ENCODE results near the gene PIK3AP1. TPM values are rescaled to one million over a fixed set of nuclear protein-coding genes. Genes with fewer than 3 reads are reported as not detected.

Gene PIK3AP1
- total RNA-seq, 4 donors from 2014 or later: 17.5 to 64.4 (median 23.7) TPM

GRCh38 chr10:96663797-96664196, 56.5 kb downstream of the PIK3AP1 start:
- TF ChIP-seq, protein P1, sequence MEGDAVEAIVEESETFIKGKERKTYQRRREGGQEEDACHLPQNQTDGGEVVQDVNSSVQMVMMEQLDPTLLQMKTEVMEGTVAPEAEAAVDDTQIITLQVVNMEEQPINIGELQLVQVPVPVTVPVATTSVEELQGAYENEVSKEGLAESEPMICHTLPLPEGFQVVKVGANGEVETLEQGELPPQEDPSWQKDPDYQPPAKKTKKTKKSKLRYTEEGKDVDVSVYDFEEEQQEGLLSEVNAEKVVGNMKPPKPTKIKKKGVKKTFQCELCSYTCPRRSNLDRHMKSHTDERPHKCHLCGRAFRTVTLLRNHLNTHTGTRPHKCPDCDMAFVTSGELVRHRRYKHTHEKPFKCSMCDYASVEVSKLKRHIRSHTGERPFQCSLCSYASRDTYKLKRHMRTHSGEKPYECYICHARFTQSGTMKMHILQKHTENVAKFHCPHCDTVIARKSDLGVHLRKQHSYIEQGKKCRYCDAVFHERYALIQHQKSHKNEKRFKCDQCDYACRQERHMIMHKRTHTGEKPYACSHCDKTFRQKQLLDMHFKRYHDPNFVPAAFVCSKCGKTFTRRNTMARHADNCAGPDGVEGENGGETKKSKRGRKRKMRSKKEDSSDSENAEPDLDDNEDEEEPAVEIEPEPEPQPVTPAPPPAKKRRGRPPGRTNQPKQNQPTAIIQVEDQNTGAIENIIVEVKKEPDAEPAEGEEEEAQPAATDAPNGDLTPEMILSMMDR (IDR thresholded peaks at IDR 0.05; ENCODE audit: low read depth): no peak

DNA sequence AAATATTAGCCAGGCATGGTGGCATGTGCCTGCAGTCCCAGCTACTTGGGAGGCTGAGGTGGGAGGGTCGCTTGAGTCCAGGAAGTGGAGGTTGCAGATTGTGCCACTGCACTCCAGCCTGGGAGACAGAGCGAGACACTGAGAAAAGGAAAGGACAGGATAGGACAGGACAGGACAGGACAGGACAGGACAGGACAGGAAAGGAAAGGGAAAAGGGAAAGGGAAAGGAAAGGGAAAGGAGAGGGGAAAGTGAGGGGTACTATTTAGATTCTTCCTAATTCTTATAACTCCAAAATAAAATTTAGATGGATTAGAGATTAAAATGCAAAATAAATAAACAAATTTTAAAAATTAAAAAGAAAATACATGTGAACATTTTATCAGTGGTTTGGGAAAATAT, 58.7 kb downstream of the PIK3AP1 start:
- TF ChIP-seq, protein P1 (IDR thresholded peaks at IDR 0.05; ENCODE audit: low read depth): no peak

DNA sequence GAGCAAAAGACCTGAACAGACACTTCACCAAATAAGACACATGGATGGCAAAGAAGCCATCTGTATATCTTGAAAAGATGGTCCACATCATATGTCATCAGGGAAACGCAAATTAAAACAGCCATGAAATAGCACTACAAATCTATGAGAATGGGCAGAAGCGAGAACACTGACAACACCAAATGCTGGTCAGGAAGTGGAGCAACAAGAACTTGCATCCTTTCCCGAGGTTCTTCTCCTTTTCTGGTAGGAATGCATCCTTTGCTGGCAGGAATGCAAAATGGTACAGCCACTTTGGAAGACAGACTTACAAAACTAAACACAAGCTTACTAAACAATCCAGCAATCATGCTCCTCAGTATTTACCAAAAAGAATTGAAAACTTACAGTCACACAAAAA, 60.0 kb downstream of the PIK3AP1 start:
- TF ChIP-seq, protein P1 (IDR thresholded peaks at IDR 0.05; ENCODE audit: low read depth): no peak

GRCh38 chr10:96658844-96659243, 61.5 kb downstream of the PIK3AP1 start:
- TF ChIP-seq, protein P1 (IDR thresholded peaks at IDR 0.05; ENCODE audit: low read depth): no peak

DNA sequence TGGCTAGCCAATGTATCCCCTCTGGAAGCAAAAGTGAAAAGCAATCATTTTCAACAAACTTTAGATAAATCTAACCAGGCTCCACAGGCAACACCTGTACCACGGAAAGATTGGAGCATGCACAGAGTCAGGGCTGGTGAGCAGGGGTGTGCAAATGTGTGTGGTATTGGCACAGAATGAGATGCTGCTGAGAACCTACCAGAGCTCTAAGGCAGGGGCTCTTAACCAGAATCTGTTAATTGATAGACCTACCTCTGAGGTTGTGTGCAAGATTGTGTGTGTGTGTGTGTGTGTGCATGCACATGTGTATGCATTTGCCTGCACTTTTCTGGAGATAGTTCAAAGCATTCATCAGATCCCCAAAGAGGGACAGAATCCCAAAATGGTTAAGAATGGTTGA, 62.9 kb downstream of the PIK3AP1 start:
- TF ChIP-seq, protein P1 (IDR thresholded peaks at IDR 0.05; ENCODE audit: low read depth): no peak

DNA sequence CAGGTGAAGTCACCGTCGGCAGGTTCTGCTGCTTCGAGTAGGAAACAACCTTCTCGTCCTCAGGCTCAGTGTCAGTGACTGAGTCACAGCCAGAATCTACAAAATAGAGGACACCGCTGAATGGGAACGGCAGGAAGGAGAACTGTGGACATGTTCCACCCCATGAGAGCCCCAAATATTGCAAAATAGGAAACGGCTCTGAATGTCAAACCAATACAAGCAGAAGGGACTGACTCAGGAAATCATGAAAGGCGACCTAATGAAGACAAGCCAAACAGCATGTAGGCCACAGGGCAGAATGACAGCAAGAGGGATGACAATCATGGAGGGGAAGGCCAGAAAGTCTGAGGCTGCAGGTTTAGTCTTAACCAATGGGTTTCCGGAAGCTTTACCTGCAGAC, 63.5 kb downstream of the PIK3AP1 start:
- TF ChIP-seq, protein P1 (IDR thresholded peaks at IDR 0.05; ENCODE audit: low read depth): no peak

DNA sequence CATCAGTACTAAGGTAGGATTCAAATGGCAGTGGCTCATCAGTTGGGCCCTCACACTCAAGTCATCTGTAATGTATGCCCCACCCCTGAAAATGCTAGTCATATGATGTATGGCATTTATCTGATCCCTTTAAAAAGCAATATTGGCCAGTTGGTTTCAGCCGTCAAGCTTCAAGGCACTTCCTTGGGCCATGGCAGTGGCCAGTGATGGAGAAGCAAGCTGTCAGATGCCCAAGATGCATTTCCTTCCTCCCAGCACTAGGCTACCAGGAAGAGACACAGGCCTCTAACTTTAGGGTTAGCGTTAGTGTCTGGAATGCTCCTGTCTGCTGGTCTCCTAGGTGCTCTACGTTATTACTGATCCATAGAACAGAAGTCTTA, 64.1 kb downstream of the PIK3AP1 start:
- TF ChIP-seq, protein P1 (IDR thresholded peaks at IDR 0.05; ENCODE audit: low read depth): no peak
